Measurements from ENCODE around the gene EPB41L2.
A peak's percentile ranks its signal among the peaks of the same experiment; 100 is the strongest.

EPB41L2 gene

GRCh38 chr6:131035582-131035981 lies 27.5 kb downstream of the EPB41L2 start:
- no peak for DNase-seq (ENCODE audit: extremely low spot score)
- POLR2A ChIA-PET, result no interaction called here
- TF ChIP-seq, protein P1, sequence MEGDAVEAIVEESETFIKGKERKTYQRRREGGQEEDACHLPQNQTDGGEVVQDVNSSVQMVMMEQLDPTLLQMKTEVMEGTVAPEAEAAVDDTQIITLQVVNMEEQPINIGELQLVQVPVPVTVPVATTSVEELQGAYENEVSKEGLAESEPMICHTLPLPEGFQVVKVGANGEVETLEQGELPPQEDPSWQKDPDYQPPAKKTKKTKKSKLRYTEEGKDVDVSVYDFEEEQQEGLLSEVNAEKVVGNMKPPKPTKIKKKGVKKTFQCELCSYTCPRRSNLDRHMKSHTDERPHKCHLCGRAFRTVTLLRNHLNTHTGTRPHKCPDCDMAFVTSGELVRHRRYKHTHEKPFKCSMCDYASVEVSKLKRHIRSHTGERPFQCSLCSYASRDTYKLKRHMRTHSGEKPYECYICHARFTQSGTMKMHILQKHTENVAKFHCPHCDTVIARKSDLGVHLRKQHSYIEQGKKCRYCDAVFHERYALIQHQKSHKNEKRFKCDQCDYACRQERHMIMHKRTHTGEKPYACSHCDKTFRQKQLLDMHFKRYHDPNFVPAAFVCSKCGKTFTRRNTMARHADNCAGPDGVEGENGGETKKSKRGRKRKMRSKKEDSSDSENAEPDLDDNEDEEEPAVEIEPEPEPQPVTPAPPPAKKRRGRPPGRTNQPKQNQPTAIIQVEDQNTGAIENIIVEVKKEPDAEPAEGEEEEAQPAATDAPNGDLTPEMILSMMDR (IDR thresholded peaks at IDR 0.05; ENCODE audit: control extremely low read depth, extremely low read depth, low read depth, missing control alignments), result no peak
- CTCF ChIA-PET, result interaction anchor here (1.2 kb wide), 1 partner anchor 14 kb away, joined by 3 read pairs; no protein-coding TSS in a partner anchor

DNA sequence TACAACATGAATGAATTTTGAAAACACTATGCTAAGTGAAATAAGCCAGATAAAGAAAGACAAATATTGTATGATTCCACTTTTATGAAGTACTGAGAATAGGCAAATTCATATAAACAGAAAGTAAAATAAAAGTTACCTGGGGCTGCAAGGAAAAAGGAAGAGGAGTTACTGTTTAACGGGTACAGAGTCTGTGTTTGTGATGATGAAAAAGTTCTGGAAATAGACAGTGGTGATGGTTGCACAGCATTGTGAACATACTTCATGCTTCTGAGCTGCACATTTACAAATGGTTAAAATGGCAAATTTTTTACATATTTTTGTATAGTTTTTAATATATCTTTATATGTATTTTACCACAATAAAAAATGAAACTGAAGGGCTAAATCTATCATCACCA lies 29.4 kb downstream of the EPB41L2 start:
- ChIA-PET CTCF (no interaction called here), POLR2A (no interaction called here)
- TF ChIP-seq, protein P1 (IDR thresholded peaks at IDR 0.05; ENCODE audit: control extremely low read depth, extremely low read depth, low read depth, missing control alignments), result no peak
- no peak for DNase-seq (ENCODE audit: extremely low spot score)

DNA sequence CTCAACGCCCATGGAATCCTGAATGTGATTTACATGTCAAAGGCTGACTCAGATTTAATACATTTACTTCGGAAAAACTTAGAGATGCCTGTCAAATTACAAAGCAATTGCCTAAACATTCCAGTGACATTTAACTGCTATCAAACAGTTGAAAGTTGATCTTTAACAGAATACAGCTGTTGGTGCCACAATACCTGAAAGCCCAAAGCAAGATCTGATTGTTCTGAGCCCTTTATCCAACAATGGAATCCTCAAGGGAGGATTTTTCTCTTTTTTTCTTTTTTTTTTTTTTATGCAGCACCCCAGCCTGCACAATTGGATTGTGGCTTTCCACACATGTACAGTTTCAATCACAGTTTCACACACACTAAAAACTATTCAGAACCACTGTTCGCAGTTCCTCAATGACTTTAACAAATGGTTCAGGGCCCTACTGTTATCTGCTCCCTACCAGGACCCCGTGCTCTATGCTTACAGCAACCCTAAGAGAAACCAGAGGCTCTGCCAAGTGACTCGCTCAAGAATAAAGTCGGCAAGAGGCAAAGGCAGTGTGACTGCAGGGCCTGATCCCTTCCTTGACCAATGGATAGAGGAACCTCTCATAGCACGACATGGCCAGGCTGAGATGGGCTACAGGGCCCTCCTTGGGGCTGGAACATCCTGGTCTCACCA lies 33.3 kb downstream of the EPB41L2 start:
- TF ChIP-seq, protein P1 (IDR thresholded peaks at IDR 0.05; ENCODE audit: control extremely low read depth, extremely low read depth, low read depth, missing control alignments), result no peak
- POLR2A ChIA-PET, result interaction anchor here (0.7 kb wide), 1 partner anchor 510 kb away, joined by 6 read pairs; no protein-coding TSS in a partner anchor
- DNase-seq (ENCODE audit: extremely low spot score), result peak; percentile 31
- CTCF ChIA-PET, result interaction anchor here (1.5 kb wide), 1 partner anchor 85 kb away, joined by 3 read pairs; no protein-coding TSS in a partner anchor

DNA sequence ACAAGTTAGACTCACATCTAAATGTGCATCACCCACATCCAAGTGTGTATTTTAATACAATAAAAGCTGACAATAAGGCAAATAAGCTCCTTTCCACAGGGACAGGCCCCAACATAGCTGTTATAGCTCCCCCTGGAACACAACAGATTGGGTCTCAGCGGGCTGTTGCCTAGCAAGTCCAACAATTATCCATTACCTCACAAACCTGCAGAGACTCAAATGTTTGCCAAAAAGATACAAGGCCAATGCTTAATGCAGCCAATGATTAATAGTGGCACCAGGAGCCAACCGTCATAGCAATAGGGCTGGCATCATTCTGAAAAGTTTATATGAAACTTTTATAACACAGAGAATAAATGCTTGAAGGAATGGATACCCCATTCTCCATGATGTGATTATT lies 35.7 kb downstream of the EPB41L2 start:
- TF ChIP-seq, protein P1 (IDR thresholded peaks at IDR 0.05; ENCODE audit: control extremely low read depth, extremely low read depth, low read depth, missing control alignments), result no peak
- CTCF ChIA-PET, result no interaction called here
- POLR2A ChIA-PET, result no interaction called here
- DNase-seq (ENCODE audit: extremely low spot score), result no peak

DNA sequence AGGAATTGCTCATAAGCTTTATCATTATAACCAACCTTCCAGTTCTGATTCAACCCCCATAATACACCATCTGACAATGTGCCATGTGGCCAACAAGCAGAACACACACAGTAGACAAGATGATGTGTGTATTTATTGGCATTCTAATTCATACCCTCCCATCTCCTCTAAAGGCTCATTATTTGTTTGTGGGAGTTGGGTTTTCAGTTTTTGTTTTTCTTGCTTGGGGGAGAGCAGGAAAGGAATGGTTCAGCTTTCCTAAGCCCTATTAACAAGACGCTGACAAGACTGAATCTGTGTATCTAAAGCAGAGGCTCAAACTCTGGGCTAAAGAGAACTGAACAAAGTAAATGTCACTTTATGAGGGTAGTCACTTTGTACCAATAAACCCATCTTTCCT lies 36.8 kb downstream of the EPB41L2 start:
- DNase-seq (ENCODE audit: extremely low spot score), result no peak
- ChIA-PET POLR2A (no interaction called here), CTCF (interaction anchor here (0.9 kb wide), 2 partner anchors 10 to 11 kb away, joined by 3 to 6 read pairs; no protein-coding TSS in a partner anchor)
- TF ChIP-seq, protein P1 (IDR thresholded peaks at IDR 0.05; ENCODE audit: control extremely low read depth, extremely low read depth, low read depth, missing control alignments), result no peak

DNA sequence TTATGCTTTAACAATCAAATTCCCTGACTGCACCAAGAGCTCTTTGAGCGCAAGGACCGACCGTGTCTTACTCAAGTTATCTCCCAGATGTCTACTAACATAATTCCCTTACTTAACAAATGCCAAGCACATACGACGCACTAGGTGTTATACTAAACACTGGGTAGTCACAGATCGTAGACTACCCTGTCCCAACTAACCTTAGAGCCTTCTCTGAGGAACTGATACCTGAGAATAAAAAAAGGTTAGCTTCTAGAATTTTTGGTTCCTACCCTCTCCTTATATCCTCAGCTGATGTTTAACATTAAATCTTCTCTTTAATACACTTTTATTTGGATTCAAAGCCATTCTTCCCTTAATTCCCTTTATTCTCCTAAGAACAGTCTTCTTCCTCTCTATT lies 38.5 kb downstream of the EPB41L2 start:
- POLR2A ChIA-PET, result no interaction called here
- no peak for DNase-seq (ENCODE audit: extremely low spot score)
- CTCF ChIA-PET, result interaction anchor here (0.9 to 1.1 kb wide), 2 partner anchors 10 to 13 kb away, joined by 3 read pairs; no protein-coding TSS in a partner anchor
- TF ChIP-seq, protein P1 (IDR thresholded peaks at IDR 0.05; ENCODE audit: control extremely low read depth, extremely low read depth, low read depth, missing control alignments), result no peak

Measured in GM10248 (cell line).